Skin of body (tissue), 2 donors: Measurements from ENCODE around the gene OR7D2. TPM values are rescaled to one million over a fixed set of nuclear protein-coding genes. Genes with fewer than 3 reads are reported as not detected.
"Not testable (repeated sequence)": the region's sequence is repeated elsewhere in the genome, so short reads cannot be mapped to it uniquely, and the experiment has no call there.

Experiments used
- DNase-seq: peaks from one replicate; lab custom pipeline; 2025; lab: John Stamatoyannopoulos, UW
- total RNA-seq: library from RNA; depleted of rRNA; stranded (reverse); fragments of >200 nt; gene quantifications from one replicate; pipeline ENCODE4 v1.2.3, GENCODE V29; 2014

Gene OR7D2
- total RNA-seq: not detected

- DNase-seq: no peak
Observed at GRCh38 chr19:9178901-9179300, at the start of gene OR7D2. Gene OR7D2 (plus strand): TSS chr19:9178979. CDS start chr19:9185782, 6,803 bp downstream.

- DNase-seq: no peak
Observed at GRCh38 chr19:9130965-9131364, 47.8 kb upstream of the OR7D2 start.

- DNase-seq: no peak
Observed at GRCh38 chr19:9132422-9132821, 46.4 kb upstream of the OR7D2 start.

- DNase-seq: no peak
Observed at GRCh38 chr19:9139609-9140158, 39.1 kb upstream of the OR7D2 start.

GRCh38 chr19:9140159-9140874 lies 38.5 kb upstream of the OR7D2 start, which contains the start of gene ZNF317:
Gene ZNF317 (plus strand): TSS chr19:9140397. CDS start chr19:9156017, 15,620 bp downstream.
- peak; percentile 87 for DNase-seq

GRCh38 chr19:9144920-9145319 lies 33.9 kb upstream of the OR7D2 start:
- no peak for DNase-seq

GRCh38 chr19:9146882-9147281 lies 31.9 kb upstream of the OR7D2 start:
- DNase-seq: no peak

- no peak for DNase-seq
Observed at GRCh38 chr19:9148697-9149096, 30.1 kb upstream of the OR7D2 start.

GRCh38 chr19:9149997-9150396 lies 28.8 kb upstream of the OR7D2 start:
- no peak for DNase-seq

- no peak for DNase-seq
Observed at GRCh38 chr19:9150650-9151049, 28.1 kb upstream of the OR7D2 start.

- DNase-seq: no peak
Observed at GRCh38 chr19:9151367-9151766, 27.4 kb upstream of the OR7D2 start.

GRCh38 chr19:9155591-9155990 lies 23.2 kb upstream of the OR7D2 start:
- DNase-seq: no peak

GRCh38 chr19:9156304-9156703 lies 22.5 kb upstream of the OR7D2 start:
- DNase-seq: no peak

- DNase-seq: no peak
Observed at GRCh38 chr19:9159891-9160290, 18.9 kb upstream of the OR7D2 start.

GRCh38 chr19:9161427-9161826 lies 17.4 kb upstream of the OR7D2 start:
- no peak for DNase-seq

GRCh38 chr19:9165261-9165660 lies 13.5 kb upstream of the OR7D2 start:
- no peak for DNase-seq

GRCh38 chr19:9166846-9167245 lies 11.9 kb upstream of the OR7D2 start:
- DNase-seq: no peak

GRCh38 chr19:9171393-9171991 lies 7.3 kb upstream of the OR7D2 start:
- DNase-seq: no peak

- no peak for DNase-seq
Observed at GRCh38 chr19:9175326-9175725, 3.5 kb upstream of the OR7D2 start.

- no peak for DNase-seq
Observed at GRCh38 chr19:9183000-9183399, 4.2 kb downstream of the OR7D2 start.

GRCh38 chr19:9187191-9187590 lies 8.4 kb downstream of the OR7D2 start:
- DNase-seq: no peak

GRCh38 chr19:9189535-9189934 lies 10.8 kb downstream of the OR7D2 start:
- no peak for DNase-seq

GRCh38 chr19:9198044-9198443 lies 19.3 kb downstream of the OR7D2 start:
- DNase-seq: not testable (repeated sequence)
